Activated naive CD4-positive, alpha-beta T cell treated with anti-CD3 and anti-CD28 coated beads, Interleukin-2, amount 50 U/mL, for 24 hours (primary cell): Measurements from ENCODE around the gene OGFOD2.

Experiments used
- H3K27ac Mint-ChIP-seq: one replicate; pipeline ENCODE4 v1.8.0; 2021; ENCODE audit warnings: mild to moderate bottlenecking, mixed read lengths
- H3K27me3 Mint-ChIP-seq: one replicate; pipeline ENCODE4 v1.8.0; 2021; ENCODE audit warnings: mixed read lengths
- H3K36me3 Mint-ChIP-seq: one replicate; pipeline ENCODE4 v1.8.0; 2021; ENCODE audit warnings: mixed read lengths
- H3K4me1 Mint-ChIP-seq: one replicate; pipeline ENCODE4 v1.8.0; 2021; ENCODE audit warnings: mixed read lengths
- H3K4me3 Mint-ChIP-seq: one replicate; pipeline ENCODE4 v1.8.0; 2021; ENCODE audit warnings: mild to moderate bottlenecking, mixed read lengths
- H3K9me3 Mint-ChIP-seq: one replicate; pipeline ENCODE4 v1.8.0; 2021; ENCODE audit warnings: mixed read lengths

Gene OGFOD2

DNA sequence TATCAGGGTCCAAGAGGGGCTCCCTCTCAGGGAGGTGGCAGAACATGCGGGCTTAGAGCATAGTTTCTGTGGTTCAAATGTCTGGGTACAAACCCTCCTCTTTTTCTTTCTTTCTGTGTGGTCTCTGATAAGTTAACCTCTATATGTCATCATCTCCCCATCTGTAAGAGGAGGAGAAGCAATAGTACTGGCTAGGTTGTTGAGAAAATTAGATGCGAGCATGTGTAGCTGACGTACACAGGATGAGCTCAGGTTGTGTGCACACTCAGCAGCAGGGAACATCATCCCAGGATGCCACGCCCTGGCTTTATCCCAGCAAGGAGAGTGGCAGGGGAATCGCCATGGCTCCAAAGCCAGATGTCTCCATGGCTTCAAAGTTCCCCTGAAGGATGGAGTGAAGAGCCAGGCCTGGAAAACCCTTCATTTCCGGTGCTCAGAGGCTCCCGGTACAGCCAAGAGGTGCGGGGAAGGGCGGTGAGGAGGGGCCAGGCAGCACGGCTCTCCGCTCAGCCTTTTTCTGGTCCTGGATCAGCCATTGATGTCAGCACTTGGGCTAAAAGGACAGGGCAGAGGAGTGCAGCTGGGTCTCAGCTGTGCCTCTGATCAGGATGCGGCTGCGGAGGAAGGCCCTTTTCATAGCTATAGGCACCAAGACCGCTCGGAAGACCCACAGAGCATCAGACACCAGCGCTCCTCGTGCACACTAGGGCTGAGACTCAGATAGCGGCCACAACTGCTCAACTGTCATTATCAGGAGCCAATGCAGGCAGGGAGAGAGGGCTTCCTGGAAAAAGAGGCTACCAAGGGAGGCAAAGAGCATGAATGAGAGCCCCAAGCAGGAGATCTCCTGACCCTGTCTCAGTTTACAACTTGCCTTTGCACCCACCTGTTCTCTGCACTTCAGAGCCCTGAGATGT is 46.9 kb downstream of the OGFOD2 start:
- no peaks in the 10 kb centered on the region for H3K9me3 Mint-ChIP-seq
- H3K27ac Mint-ChIP-seq, result no peak overlapping the region
- H3K4me3 Mint-ChIP-seq, result no peak overlapping the region
- no peaks in the 10 kb centered on the region for H3K27me3 Mint-ChIP-seq
- peaks cover 3% of the 10 kb centered on the region for H3K36me3 Mint-ChIP-seq
- peaks cover 46% of the 10 kb centered on the region for H3K4me1 Mint-ChIP-seq

DNA sequence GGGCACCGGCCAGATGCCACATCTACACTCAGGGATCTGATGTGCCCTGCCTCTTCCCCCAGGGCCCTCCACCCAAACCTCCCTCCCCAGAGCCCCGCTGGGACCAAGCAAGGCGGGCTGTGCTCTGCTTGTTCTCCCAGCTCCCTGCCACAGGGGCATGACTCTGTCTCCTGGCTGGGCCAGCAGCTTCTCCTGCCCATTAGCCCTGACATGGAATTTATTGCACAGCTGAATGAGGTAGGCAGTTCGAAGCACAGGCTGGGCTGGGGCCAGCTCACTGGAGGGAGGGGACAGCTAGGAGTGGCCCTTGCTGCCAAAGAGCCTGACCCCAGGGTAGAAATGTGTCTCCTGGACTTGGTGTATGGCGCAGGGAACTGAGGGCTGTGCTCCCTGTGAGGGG is 47.8 kb downstream of the OGFOD2 start:
- Mint-ChIP-seq H3K9me3 (no peaks in the 10 kb centered on the region), H3K4me3 (no peak overlapping the region), H3K27ac (no peak overlapping the region), H3K27me3 (no peaks in the 10 kb centered on the region), H3K4me1 (peaks cover 43% of the 10 kb centered on the region), H3K36me3 (peaks cover 3% of the 10 kb centered on the region)

DNA sequence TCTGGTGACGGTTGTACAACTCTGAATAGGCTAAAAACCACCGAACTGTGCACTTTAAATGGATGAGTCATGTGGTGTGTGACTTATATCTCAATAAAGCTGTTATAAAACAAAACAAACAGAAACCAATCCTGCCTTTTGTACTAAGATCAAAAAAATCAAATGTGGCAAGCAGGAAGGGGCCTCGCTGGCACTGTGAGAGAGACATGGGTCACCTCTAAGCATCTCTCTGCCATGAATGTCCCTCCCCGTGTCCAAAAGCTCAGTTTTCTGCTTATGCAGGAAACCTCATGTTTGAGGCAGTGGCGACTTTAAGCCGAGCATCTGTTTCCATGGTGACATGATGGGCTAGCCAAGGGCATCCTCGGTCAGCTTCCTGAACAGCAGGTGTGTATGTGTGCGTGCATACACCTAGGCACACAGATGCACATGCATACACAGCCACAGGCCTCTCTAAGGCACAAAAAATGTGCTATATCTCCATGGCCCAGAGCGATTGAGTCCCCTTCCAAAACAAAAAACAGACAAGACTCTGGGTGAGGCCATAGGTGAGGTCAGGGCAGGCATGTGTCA is 49.9 kb downstream of the OGFOD2 start:
- H3K27me3 Mint-ChIP-seq, result no peaks in the 10 kb centered on the region
- peaks cover 3% of the 10 kb centered on the region for H3K36me3 Mint-ChIP-seq
- H3K9me3 Mint-ChIP-seq, result no peaks in the 10 kb centered on the region
- peaks cover 40% of the 10 kb centered on the region for H3K4me1 Mint-ChIP-seq
- peak overlapping the region; percentile 65 for H3K27ac Mint-ChIP-seq
- H3K4me3 Mint-ChIP-seq, result peak overlapping the region; percentile 39

GRCh38 chr12:123026094-123026853 is 51.2 kb downstream of the OGFOD2 start:
- no peak overlapping the region for H3K4me3 Mint-ChIP-seq
- H3K27me3 Mint-ChIP-seq, result no peaks in the 10 kb centered on the region
- H3K4me1 Mint-ChIP-seq, result peaks cover 39% of the 10 kb centered on the region
- H3K36me3 Mint-ChIP-seq, result peaks cover 3% of the 10 kb centered on the region
- peak overlapping the region; percentile 27 for H3K27ac Mint-ChIP-seq
- H3K9me3 Mint-ChIP-seq, result no peaks in the 10 kb centered on the region

GRCh38 chr12:123027726-123028445 is 52.8 kb downstream of the OGFOD2 start:
- H3K36me3 Mint-ChIP-seq, result peaks cover 1% of the 10 kb centered on the region
- no peaks in the 10 kb centered on the region for H3K9me3 Mint-ChIP-seq
- peaks cover 35% of the 10 kb centered on the region for H3K4me1 Mint-ChIP-seq
- H3K4me3 Mint-ChIP-seq, result no peak overlapping the region
- no peaks in the 10 kb centered on the region for H3K27me3 Mint-ChIP-seq
- no peak overlapping the region for H3K27ac Mint-ChIP-seq

DNA sequence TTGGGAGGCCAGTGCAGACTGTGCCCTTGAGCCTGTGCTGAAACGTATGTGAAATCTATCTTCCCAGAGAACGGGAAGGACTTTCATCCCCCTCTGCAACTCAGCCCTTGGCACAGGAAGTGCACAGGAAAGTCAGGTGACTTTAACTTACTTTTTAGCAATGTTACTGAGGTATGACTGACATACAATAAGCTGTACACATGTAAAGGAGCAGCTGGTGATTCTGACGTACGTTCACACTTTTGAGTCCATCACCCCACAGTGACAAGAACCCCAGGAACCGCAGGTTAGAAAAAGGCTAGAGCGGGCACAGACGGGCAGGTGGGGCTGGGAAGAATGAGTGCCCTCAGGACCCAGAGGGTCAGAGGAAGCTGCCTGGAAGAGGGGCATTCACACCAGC is 53.4 kb downstream of the OGFOD2 start:
- H3K4me3 Mint-ChIP-seq, result no peak overlapping the region
- H3K4me1 Mint-ChIP-seq, result peaks cover 36% of the 10 kb centered on the region
- no peak overlapping the region for H3K27ac Mint-ChIP-seq
- no peaks in the 10 kb centered on the region for H3K27me3 Mint-ChIP-seq
- peaks cover 1% of the 10 kb centered on the region for H3K36me3 Mint-ChIP-seq
- H3K9me3 Mint-ChIP-seq, result no peaks in the 10 kb centered on the region

DNA sequence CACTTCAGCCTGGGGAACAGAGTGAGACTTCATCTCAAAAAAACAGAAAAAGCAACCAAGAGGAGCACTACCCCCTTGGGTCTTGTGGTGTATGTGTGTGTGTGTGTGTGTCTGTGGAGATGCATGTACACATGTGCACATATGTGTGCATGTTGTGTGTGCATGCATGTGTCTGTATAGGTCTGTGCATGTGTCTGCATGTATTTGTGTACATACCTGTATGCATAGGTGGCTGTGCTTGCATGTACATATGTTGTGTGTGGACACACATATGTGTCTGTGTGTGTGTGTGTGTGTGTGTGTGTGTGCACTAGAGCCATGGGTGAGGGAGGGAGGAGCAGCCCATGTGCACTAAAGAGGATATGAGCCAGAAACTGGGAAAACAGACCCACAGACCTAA is 54.5 kb downstream of the OGFOD2 start:
- Mint-ChIP-seq H3K27me3 (no peaks in the 10 kb centered on the region), H3K36me3 (peaks cover 3% of the 10 kb centered on the region), H3K27ac (no peak overlapping the region), H3K4me3 (no peak overlapping the region), H3K9me3 (no peaks in the 10 kb centered on the region), H3K4me1 (peaks cover 38% of the 10 kb centered on the region)
